GM12878 (cell line): ENCODE data around the gene SLC6A2.

Experiments used
- CEBPB ChIP-seq, 2 experiments: fragments of 150-350 bp in 1 of 2; IDR thresholded peaks; 2 replicates each; pipeline ENCODE4 v1.6.1; 2012 to 2014; ENCODE audit warnings: low read depth in 2 of 2, low read length in 2 of 2, borderline replicate concordance in 1 of 2, inconsistent platforms in 1 of 2
- NFYB ChIP-seq: IDR thresholded peaks from 2 replicates; pipeline ENCODE4 v1.6.1; 2011; ENCODE audit warnings: low read depth, mild to moderate bottlenecking, low read length, improper control_type of control experiment, moderate library complexity; ENCODE audit not compliant: insufficient read depth
- POLR2A ChIP-seq: IDR thresholded peaks from 2 replicates; pipeline ENCODE4 v1.6.1; 2011; ENCODE audit warnings: low read depth, mild to moderate bottlenecking, low read length
- RAD21 ChIP-seq: IDR thresholded peaks from 2 replicates; pipeline ENCODE4 v1.6.1; 2011; ENCODE audit warnings: mild to moderate bottlenecking, low read depth, low read length, moderate library complexity; ENCODE audit not compliant: insufficient read depth
- RAD51 ChIP-seq: fragments of 450-650 bp; IDR thresholded peaks from 2 replicates; pipeline ENCODE4 v1.6.1; 2016; ENCODE audit warnings: moderate library complexity, mild to moderate bottlenecking, inconsistent platforms
- TF ChIP-seq, protein P1 (sequence below), 3 experiments: IDR thresholded peaks in 2 of 3; conservative IDR thresholded peaks in 1 of 3; 2 replicates each; pipeline ENCODE4 v1.5.1; 2011; ENCODE audit warnings: low read depth in 3 of 3, low read length in 3 of 3, mild to moderate bottlenecking in 3 of 3, control low read depth in 2 of 3, moderate library complexity in 2 of 3, inconsistent platforms in 1 of 3, mixed read lengths in 1 of 3; ENCODE audit not compliant: control insufficient read depth in 2 of 3, insufficient read depth in 1 of 3; ENCODE audit errors: extremely low read depth in 1 of 3

DNA sequence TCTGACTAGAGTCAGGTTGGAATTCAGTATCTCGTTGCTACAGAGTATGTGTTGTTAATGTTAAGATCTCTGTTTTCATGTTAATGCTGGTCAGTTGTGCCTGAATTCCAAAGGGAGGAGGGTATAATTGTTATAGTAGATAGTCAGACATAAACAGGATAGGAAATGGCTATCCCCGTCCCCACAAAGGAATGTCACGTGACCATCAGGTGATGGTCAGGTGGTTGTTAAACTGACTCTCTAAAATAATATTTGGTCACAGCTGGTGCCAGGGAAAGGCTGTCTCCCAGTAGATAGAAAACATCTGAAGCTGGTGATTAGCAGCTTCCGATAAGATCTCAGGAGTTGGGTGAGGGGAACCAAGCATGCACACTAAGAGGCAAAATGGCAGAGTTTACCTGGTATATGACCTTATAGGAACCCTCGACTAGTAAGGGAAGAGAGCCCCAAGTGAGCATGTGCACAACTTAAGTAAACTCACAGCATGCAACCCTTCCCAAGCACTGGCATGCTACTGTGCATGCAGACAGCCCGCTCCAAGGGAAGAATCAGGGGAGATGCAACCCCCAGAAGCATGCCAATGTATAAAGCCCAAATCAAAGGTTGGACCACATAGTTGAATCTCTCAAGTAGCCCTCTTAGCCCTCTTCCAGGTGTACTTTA lies 27.4 kb upstream of the SLC6A2 start:
- TF ChIP-seq CEBPB (IDR thresholded peaks at IDR 0.05; ENCODE audit: borderline replicate concordance in 1 of 2, low read depth in 2 of 2, low read length in 2 of 2), result no peak
- TF ChIP-seq, protein P1, sequence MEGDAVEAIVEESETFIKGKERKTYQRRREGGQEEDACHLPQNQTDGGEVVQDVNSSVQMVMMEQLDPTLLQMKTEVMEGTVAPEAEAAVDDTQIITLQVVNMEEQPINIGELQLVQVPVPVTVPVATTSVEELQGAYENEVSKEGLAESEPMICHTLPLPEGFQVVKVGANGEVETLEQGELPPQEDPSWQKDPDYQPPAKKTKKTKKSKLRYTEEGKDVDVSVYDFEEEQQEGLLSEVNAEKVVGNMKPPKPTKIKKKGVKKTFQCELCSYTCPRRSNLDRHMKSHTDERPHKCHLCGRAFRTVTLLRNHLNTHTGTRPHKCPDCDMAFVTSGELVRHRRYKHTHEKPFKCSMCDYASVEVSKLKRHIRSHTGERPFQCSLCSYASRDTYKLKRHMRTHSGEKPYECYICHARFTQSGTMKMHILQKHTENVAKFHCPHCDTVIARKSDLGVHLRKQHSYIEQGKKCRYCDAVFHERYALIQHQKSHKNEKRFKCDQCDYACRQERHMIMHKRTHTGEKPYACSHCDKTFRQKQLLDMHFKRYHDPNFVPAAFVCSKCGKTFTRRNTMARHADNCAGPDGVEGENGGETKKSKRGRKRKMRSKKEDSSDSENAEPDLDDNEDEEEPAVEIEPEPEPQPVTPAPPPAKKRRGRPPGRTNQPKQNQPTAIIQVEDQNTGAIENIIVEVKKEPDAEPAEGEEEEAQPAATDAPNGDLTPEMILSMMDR (IDR thresholded peaks at IDR 0.05 in 2 of 3, conservative IDR thresholded peaks at IDR 0.05 in 1 of 3; ENCODE audit: control insufficient read depth in 2 of 3, extremely low read depth in 1 of 3, insufficient read depth in 1 of 3, low read depth in 3 of 3, low read length in 3 of 3), result no peak
- no peak for TF ChIP-seq RAD21
- no peak for TF ChIP-seq NFYB
- TF ChIP-seq RAD51, result no peak
- TF ChIP-seq POLR2A, result no peak
